Upper lobe of left lung (tissue), 4 donors: ENCODE results near the gene SORCS1.

Experiments
- CTCF ChIP-seq, 6 experiments: fragments of 450-650 bp in 4 of 6; fragments of 200-600 bp in 2 of 6; sonication (generic) in 2 of 6; IDR thresholded peaks; one replicate each; pipeline ENCODE4 v1.5.1; 2016 to 2019; ENCODE audit warnings: antibody characterized with exemption in 6 of 6
- POLR2AphosphoS5 ChIP-seq, 2 donors: sonication (generic); formaldehyde crosslinking; IDR thresholded peaks; one replicate each; pipeline ENCODE4 v1.5.1; 2017; ENCODE audit warnings: antibody characterized with exemption in 2 of 2

GRCh38 chr10:106547047-106547635, 617.4 kb downstream of the SORCS1 start:
- TF ChIP-seq CTCF (IDR thresholded peaks at IDR 0.05) (no peak), POLR2AphosphoS5 (IDR thresholded peaks at IDR 0.05) (no peak)
